ENCODE results near the gene CYB5R3. TPM values are rescaled to one million over a fixed set of nuclear protein-coding genes. Genes with fewer than 3 reads are reported as not detected.
"Not testable (repeated sequence)": the region's sequence is repeated elsewhere in the genome, so short reads cannot be mapped to it uniquely, and the experiment has no call there.

CYB5R3 gene
- total RNA-seq, 2 donors from 2014 or later = 125 to 455 TPM

- H3K36me3 ChIP-seq = no peaks in the 10 kb centered on the region
- peak overlapping the region; percentile 86 to 91 for H3K27ac ChIP-seq
- peaks cover 26% of the 10 kb centered on the region for H3K4me1 ChIP-seq (replicated peaks)
- H3K9me3 ChIP-seq = no peaks in the 10 kb centered on the region
- no peak overlapping the region for H3K4me3 ChIP-seq
- no peak for TF ChIP-seq POLR2AphosphoS5 (IDR thresholded peaks at IDR 0.05)
- no peak for TF ChIP-seq POLR2A (IDR thresholded peaks at IDR 0.05)
- no peak for TF ChIP-seq CTCF (IDR thresholded peaks at IDR 0.05)
- no peaks in the 10 kb centered on the region for H3K27me3 ChIP-seq (replicated peaks; ENCODE audit: insufficient read depth)
- no peak for DNase-seq (ENCODE audit: low spot score)
- intact Hi-C loops (cut with DNase I) = no loop called here
- WGBS = 89% methylated on average over 35 of the region's 35 CpGs
Measured at GRCh38 chr22:42619261-42620063, 29.7 kb downstream of the CYB5R3 start.

DNA sequence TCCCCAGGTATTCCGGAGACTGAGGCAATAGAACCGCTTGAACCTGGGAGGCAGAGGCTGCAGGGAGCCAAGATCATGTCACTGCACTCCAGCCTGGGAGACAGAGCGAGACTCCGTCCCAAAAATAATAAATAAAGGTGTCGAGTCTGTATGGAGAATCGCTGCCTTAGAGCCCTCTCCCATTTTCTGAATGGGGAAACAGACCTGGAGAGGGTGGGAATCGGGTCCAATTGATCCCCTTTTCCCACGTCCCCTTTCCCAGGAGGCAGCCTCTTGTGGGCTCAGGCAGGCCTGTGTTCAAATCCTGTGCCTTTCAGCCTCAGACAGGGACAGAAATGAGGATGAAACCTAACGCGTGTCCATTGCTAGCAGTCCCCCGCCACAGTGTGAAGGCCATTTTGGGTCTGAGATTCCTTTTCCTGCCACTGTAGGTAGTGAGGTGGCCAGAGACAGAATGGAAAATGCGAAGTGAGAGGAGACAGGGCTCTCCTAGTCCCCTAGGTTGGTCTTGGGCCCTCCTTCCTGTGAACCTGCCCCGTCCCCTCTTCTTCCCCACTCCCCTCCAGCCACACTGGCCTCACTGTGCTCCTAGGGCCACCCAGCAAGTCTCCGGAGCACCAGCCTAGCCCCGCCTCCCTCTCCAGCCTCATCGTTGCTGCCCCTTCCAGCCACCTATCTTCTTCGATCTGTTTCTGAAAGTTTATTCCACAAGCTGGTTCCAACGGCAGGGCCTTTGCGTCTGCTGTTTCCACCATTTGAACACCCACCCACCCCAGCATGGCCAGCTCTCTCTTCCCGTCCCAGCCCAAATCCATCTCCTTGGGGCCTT is 31.8 kb downstream of the CYB5R3 start:
- 63% methylated on average over 20 of the region's 20 CpGs for WGBS
- TF ChIP-seq CTCF (IDR thresholded peaks at IDR 0.05) (no peak), POLR2A (IDR thresholded peaks at IDR 0.05) (no peak), POLR2AphosphoS5 (IDR thresholded peaks at IDR 0.05) (no peak)
- Histone ChIP-seq H3K4me3 (no peak overlapping the region), H3K36me3 (peaks cover 0 to 4% of the 10 kb centered on the region in 2 donors), H3K4me1 (replicated peaks) (peaks cover 33% of the 10 kb centered on the region), H3K27me3 (replicated peaks; ENCODE audit: insufficient read depth) (no peaks in the 10 kb centered on the region), H3K9me3 (no peaks in the 10 kb centered on the region), H3K27ac (peak overlapping the region; percentile 9 to 97)
- intact Hi-C loops (cut with DNase I) = no loop called here
- no peak for DNase-seq (ENCODE audit: low spot score)

DNA sequence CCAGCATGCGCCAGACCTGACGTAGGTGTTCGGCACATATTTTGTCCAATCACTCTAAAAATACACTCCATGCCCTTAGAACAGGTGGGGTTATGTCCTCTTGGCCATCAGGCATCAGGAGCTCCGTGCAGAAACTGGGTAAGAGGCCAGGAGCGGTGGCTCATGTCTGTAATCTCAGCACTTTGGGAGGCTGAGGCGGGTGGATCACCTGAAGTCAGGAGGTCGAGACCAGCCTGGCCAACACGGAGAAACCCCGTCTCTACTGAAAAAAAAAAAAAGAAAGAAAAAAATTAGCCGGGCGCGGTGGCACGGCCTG is 33.4 kb downstream of the CYB5R3 start:
- H3K4me3 ChIP-seq = peak overlapping the region; percentile 4 to 92
- peaks cover 22% of the 10 kb centered on the region for H3K4me1 ChIP-seq (replicated peaks)
- H3K9me3 ChIP-seq; intact Hi-C loops (cut with DNase I); DNase-seq (ENCODE audit: low spot score); H3K27me3 ChIP-seq (replicated peaks; ENCODE audit: insufficient read depth); H3K36me3 ChIP-seq: not testable (repeated sequence)
- H3K27ac ChIP-seq = peak overlapping the region; percentile 97 to 99
- WGBS = 9% methylated on average over 13 of the region's 13 CpGs

DNA sequence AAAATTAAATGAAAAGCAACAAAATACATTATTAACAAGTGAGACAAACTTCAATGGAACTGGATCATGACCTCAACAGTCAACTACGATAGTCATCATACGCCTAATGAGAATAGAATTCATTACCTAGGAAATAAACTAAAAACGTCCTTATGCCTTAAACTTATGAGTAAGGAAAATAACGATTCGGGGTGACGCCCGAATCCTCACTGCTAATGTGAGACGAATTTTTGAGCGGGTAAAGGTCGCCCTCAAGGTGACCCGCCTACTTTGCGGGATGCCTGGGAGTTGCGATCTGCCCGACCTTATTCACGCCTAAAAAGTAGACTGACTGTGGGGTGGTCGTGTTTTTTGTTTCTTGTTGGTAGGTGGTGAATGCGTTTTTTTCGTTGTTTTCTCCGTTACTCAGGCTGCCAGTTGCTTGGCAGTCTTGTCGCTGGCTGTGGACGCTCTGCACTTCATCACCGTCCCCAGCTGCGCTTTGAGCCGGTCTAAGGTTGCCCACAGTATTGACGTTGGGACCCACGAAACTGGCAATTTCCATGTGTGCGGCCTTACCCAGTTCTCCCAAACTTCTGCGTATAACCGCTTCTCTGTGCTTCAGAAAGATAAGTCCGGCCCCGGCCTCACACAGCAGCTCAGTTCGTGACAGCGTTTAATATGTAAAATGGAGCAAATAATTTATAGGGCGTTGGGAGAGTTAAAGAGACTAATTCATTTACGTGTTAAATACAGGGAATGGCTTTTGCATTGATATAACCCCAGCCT is 33.9 kb downstream of the CYB5R3 start:
- Histone ChIP-seq H3K4me3 (peak overlapping the region; percentile 80 to 92), H3K4me1 (replicated peaks) (peaks cover 16% of the 10 kb centered on the region), H3K36me3 (peaks cover 0 to 4% of the 10 kb centered on the region in 2 donors), H3K27ac (peak overlapping the region; percentile 97 to 99), H3K9me3 (no peaks in the 10 kb centered on the region), H3K27me3 (replicated peaks; ENCODE audit: insufficient read depth) (no peaks in the 10 kb centered on the region)
- intact Hi-C loops (cut with DNase I) = no loop called here
- DNase-seq (ENCODE audit: low spot score) = peak; percentile 77
- peak; percentile 82 for TF ChIP-seq POLR2AphosphoS5 (IDR thresholded peaks at IDR 0.05)
- TF ChIP-seq CTCF (IDR thresholded peaks at IDR 0.05) = peak in 1 of 4 experiments; percentile 8
- peak; percentile 37 for TF ChIP-seq POLR2A (IDR thresholded peaks at IDR 0.05)
- under 1% methylated on average over 35 of the region's 35 CpGs for whole genome bisulfite sequencing

Measured in prostate gland (tissue), 2 donors.